Urothelium cell line (cell line): Measurements from ENCODE around the gene CACNA1F.

Experiments
- DNase-seq: peaks from one replicate; pipeline ENCODE4 v3.0.0; 2011; ENCODE audit warnings: low spot score, mixed read lengths
- FAIRE-seq: peaks from 2 replicates; lab custom pipeline; 2011; peaks lifted over from hg19 to GRCh38; lab: Jason Lieb, UNC

The CACNA1F gene

DNA sequence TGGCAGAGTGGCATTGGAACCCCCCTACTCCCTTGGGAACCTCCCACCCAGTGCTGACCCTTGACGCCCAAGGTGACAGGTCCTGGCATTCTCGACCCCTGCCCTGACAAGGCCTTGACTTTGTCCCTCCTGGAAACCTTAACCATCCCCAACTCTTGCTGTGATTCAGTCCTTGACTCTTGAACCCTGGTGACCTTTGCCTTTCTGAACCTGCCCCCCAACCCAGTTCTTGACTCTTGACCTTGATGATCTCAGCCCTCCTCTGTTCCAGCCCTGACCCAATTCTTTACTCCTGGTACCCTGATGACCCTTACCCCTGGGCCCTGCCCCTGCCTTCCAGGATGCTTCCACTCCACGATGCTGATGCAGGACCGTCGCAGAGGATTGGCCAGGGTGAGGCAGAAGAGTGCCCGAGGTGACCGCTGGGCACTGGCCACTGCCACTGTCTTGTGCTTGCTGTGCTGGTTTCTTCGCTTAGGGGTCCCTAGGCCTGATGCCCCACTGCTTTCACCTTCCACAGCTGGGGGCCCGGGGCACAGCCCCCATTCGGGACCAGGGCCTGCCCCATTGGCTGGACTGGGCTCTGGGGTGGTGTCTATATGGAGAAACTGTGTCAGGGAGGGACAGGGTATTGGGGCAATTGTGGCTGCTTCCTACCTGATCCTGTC, 1.7 kb downstream of the CACNA1F start:
- DNase-seq: no peak
- no peak for FAIRE-seq

- FAIRE-seq: no peak
- DNase-seq: no peak
Observed at GRCh38 chrX:49230500-49231232, 2.5 kb downstream of the CACNA1F start.

- FAIRE-seq (no peak), DNase-seq (no peak)
Observed at GRCh38 chrX:49228185-49228584, 5.0 kb downstream of the CACNA1F start.

- no peak for DNase-seq
- FAIRE-seq: no peak
Observed at GRCh38 chrX:49227726-49228125, 5.4 kb downstream of the CACNA1F start.

DNA sequence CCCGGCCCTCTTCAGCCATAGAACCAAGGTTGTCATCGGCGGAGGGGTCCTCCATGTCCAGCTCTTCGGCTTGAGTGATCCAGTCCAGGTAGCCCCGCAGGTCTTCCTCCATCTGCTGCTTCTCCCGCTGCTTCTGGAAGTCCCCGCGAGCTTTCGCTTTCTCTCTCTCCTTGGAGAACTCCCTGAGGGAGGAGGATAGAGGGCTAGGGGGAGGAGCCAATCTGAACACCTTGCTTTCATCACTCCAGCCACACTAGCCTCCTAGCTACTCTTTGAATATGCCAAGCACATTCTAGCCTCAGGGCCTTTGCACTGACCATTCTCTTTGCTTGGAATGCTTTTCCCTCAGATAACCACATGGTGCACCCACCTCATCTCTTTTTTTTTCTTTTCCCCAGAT, 6.2 kb downstream of the CACNA1F start:
- DNase-seq (no peak), FAIRE-seq (no peak)

DNA sequence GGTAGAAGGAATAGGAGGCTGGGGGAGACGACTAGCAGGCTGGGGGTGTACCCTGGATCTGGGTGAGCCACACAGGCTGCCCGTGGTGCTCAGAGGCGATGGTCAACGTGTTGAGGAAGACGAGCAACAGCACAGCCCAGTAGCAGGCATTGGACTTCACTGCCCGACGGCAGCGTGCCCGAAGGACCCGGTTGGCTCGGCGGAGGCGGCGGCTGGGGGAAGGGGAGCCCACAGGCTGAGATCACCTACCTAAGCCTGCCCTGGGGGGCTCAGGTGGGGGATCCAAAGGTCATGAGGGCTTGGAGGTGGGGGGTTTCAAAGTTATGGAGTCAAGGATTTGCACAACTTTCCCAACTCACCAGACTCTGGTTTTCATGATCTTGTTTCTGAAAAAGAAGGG, 7.3 kb downstream of the CACNA1F start:
- DNase-seq (no peak), FAIRE-seq (no peak)

GRCh38 chrX:49221868-49222267, 11.3 kb downstream of the CACNA1F start:
- FAIRE-seq: no peak

GRCh38 chrX:49220100-49220499, 13.0 kb downstream of the CACNA1F start:
- FAIRE-seq (no peak), DNase-seq (no peak)

More at GRCh38 chrX:49221868-49222267, 11.3 kb downstream of the CACNA1F start:
- DNase-seq: no peak

DNA sequence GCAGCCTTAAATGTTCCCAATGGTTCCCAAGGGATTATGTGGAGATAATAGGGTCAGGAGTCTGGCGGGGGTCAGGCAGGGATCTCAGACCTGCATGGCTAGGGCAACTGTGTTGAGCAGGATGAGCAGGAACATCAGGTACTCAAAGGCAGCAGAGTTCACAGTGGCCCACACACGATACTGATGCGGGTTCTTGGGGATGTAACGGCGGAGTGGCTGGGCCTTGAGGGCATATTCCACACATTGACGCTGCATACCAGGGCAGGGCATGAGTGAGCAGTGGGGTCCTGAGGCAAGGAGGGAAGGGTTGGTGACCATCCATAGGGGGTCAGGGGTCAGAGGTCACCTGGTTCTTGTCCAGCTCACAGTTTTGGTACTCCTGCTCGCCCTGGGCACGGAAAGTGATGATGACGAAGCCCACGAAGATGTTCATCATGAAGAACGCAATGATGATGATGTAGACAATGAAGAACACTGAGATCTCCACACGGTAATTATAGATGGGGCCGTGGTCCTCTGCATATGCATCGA, 18.1 kb downstream of the CACNA1F start:
- no peak for FAIRE-seq
- no peak for DNase-seq

DNA sequence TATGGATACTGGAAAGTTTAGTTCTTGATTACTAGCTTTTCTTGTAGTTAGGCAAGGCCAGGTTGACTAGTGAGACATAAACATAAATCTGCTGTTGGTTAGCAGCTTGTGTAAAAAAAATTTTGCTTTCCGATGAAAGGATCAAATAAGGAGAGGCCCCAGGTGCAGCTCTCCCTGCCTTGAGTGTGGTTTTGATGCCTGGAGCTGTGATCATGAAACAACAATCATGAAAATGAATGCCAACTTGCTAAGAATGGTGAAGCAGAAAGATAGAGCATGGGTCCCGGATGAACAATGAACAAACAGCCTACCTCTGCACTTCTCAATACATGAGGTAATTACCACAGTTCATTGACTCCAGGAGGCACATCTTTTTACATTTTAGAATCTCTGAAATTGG, 18.7 kb downstream of the CACNA1F start:
- no peak for FAIRE-seq

DNA sequence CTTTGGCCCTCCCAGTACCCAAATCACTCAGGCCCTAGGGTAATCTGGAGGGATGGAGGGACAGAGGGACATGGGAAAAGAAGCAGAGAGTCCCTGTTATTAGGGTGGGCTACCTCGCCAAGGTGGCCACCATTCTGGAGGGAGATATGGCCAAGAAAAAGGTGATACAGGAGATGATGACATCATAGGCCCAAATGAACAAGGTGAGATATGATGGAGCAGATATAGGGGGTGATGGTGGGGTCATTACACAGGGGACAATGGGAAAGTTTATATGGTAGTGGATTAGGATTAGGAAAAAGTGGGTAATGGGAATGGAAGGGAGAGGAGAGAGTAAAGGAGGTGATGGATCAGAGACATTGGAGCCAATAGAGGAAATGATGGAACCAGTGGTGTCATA, 20.3 kb downstream of the CACNA1F start:
- DNase-seq (no peak), FAIRE-seq (no peak)

More for the DNA sequence above, 18.7 kb downstream of the CACNA1F start:
- DNase-seq: no peak

GRCh38 chrX:49212209-49212608, 20.9 kb downstream of the CACNA1F start:
- no peak for DNase-seq
- no peak for FAIRE-seq

- DNase-seq (no peak), FAIRE-seq (no peak)
Observed at GRCh38 chrX:49211074-49211473, 22.1 kb downstream of the CACNA1F start.

GRCh38 chrX:49210406-49210805, 22.7 kb downstream of the CACNA1F start:
- no peak for FAIRE-seq
- DNase-seq: no peak

DNA sequence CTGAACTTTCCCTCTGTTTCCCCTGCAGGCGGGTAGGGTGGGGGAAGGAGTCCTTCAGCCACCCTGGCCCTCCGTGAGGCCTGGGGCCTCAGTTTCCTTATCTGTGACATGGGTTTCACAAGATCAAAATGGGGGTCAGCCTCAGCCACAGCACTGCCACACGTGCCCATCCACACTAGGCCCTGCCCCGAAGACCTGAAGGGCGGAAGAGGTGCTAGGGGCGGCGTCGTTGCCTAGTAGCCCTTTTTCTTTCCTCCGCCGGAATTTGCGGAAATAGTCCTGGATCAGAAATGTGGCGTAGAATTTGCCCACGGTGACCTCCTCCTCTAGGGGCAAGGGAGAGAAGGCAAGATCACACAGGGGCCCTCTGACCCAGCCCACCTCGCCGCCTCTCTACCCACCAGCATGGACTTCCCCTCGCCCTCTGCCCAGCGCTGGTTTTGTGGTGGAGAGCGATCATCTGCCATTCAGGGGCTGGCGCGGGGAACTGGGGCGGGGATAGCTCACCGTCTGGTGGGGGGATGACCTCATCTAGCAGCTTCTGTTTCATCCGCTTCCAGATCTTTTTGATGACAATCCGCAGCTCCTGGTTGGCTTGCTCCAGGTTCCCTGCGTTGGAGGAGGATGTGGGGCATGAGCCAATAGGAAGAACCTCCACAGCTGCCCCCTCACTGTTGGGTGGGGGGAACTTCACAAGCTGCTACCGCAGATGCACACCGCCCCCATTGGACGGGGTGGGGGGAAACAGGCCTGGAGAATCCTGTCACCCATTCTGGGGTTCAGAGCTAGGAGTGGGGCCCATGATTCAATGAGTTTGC, 23.5 kb downstream of the CACNA1F start:
- FAIRE-seq (no peak), DNase-seq (no peak)

- FAIRE-seq (no peak), DNase-seq (no peak)
Observed at GRCh38 chrX:49208399-49208798, 24.7 kb downstream of the CACNA1F start.

- FAIRE-seq (no peak), DNase-seq (no peak)
Observed at GRCh38 chrX:49206543-49206942, 26.6 kb downstream of the CACNA1F start.

DNA sequence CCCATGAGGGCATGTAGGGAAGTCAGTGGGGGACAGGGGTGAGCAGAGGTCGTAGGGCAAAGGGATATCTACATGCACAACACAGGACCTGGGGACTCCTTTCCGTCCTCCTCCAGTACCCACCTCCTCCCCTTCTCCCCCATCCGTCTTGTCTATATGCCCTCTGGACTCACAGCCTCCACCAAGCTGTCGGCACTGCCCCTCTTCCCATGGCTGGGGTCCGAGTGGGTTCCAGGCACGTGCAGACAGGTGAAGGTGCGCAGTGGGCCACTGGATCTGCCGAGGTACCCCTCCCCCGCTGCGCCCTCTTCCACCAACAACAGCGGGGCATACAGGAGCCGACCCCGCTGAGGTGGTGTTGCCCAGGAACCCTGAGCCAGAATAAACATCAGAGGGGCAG, 27.7 kb downstream of the CACNA1F start:
- no peak for FAIRE-seq
- DNase-seq: no peak

DNA sequence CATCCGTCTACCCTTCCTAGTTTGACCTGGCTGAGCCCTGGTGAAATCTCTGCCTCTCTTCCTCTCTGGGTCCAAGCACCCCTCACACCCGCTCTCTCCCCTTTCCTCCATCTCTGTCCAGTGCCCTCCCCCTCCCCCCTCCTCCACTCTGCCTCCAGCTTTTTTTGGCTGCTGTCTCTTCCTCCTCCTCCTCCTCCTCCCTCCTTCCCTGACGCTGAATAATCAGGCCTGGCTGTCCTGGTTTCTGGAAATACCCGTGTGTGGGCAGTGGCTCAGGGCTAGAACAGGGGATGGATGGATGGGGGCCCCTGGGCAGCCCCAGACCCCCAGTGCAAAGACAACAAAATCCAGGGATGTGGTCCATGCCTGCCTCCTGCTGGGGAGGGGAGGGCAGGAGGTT, 28.4 kb downstream of the CACNA1F start:
- FAIRE-seq: no peak

DNA sequence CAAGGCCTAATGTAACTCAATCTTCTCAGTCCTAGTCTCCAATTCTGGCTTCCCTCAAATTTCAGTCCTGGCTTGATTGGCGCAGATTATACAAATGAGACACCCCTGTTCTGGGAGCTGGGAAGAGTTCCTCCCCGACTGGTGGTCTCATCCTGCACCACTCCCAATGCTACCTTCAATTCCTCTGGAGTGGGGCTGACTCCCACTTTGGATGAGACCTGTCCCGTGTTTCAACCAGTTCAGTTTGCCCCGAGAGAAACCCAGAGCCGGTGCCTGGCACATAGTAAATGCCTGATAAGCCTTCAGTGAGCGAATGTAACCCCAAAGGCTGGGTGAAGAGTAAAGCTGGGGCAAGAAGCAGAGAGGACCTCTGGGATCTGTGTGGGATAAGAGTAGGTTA, 29.1 kb downstream of the CACNA1F start:
- FAIRE-seq: no peak
- DNase-seq: no peak

More for the DNA sequence above, 28.4 kb downstream of the CACNA1F start:
- no peak for DNase-seq

GRCh38 chrX:49203536-49203935, 29.6 kb downstream of the CACNA1F start:
- FAIRE-seq: no peak
- DNase-seq: no peak
